Liver (tissue), 9 donors: Measurements from ENCODE around the gene IL1R2. TPM values are rescaled to one million over a fixed set of nuclear protein-coding genes. Genes with fewer than 3 reads are reported as not detected.

Source experiments
- DNase-seq: peaks from one replicate; pipeline ENCODE4 v3.0.0-alpha.2; 2017; ENCODE audit warnings: low spot score
- H3K27ac ChIP-seq, 2 donors: one replicate each; pipeline ENCODE4 v1.7.0; 2013; ENCODE audit warnings: inconsistent platforms in 2 of 2, low read length in 2 of 2, control low read depth in 1 of 2, low read depth in 1 of 2, mild to moderate bottlenecking in 1 of 2
- H3K27me3 ChIP-seq, 4 donors: one replicate each; pipeline versions ENCODE4 v1.6.1 to v1.7.0; 2013; ENCODE audit warnings: low read length in 3 of 4, inconsistent platforms in 1 of 4, mild to moderate bottlenecking in 1 of 4, moderate library complexity in 1 of 4; ENCODE audit not compliant: control insufficient read depth in 4 of 4, insufficient read depth in 4 of 4
- H3K36me3 ChIP-seq, 4 donors: one replicate each; pipeline versions ENCODE4 v1.6.1 to v1.7.0; 2013; ENCODE audit warnings: low read length in 3 of 4, mild to moderate bottlenecking in 3 of 4, low read depth in 1 of 4, moderate library complexity in 1 of 4; ENCODE audit not compliant: control insufficient read depth in 4 of 4, insufficient read depth in 3 of 4
- H3K4me1 ChIP-seq, 4 donors: one replicate each; pipeline versions ENCODE4 v1.6.1 to v1.7.0; 2013; ENCODE audit warnings: low read length in 3 of 4, mild to moderate bottlenecking in 3 of 4, moderate library complexity in 1 of 4; ENCODE audit not compliant: control insufficient read depth in 4 of 4, insufficient read depth in 4 of 4
- H3K4me3 ChIP-seq, 3 donors: one replicate each; pipeline versions ENCODE4 v1.6.1 to v1.7.0; 2013; ENCODE audit warnings: low read length in 3 of 3, control low read depth in 1 of 3, low read depth in 1 of 3, mild to moderate bottlenecking in 1 of 3
- H3K9ac ChIP-seq, 2 donors: one replicate each; pipeline ENCODE4 v1.7.0; 2013; ENCODE audit warnings: low read length in 2 of 2, mild to moderate bottlenecking in 2 of 2, moderate library complexity in 2 of 2, control low read depth in 1 of 2, low read depth in 1 of 2
- H3K9me3 ChIP-seq, 4 donors: one replicate each; pipeline versions ENCODE4 v1.6.1 to v1.7.0; 2013; ENCODE audit warnings: low read length in 3 of 4; ENCODE audit not compliant: control insufficient read depth in 4 of 4
- FOXA2 ChIP-seq: IDR thresholded peaks from 2 replicates; pipeline ENCODE4 v1.6.1; 2016; ENCODE audit warnings: antibody characterized with exemption
- HNF4A ChIP-seq, 2 donors: conservative IDR thresholded peaks; 2 replicates each; pipeline ENCODE4 v1.6.1; 2016; ENCODE audit warnings: antibody characterized with exemption in 2 of 2, mild to moderate bottlenecking in 2 of 2
- HNF4G ChIP-seq: IDR thresholded peaks from 2 replicates; pipeline ENCODE4 v1.6.1; 2016; ENCODE audit warnings: antibody characterized with exemption
- JUND ChIP-seq, 2 donors: IDR thresholded peaks; 2 replicates each; pipeline ENCODE4 v1.6.1; 2016; ENCODE audit warnings: antibody characterized with exemption in 2 of 2
- SP1 ChIP-seq: IDR thresholded peaks from 2 replicates; pipeline ENCODE4 v1.6.1; 2018; ENCODE audit warnings: antibody characterized with exemption, mild to moderate bottlenecking
- TAF1 ChIP-seq: conservative IDR thresholded peaks from 2 replicates; pipeline ENCODE4 v1.6.1; 2016; ENCODE audit warnings: antibody characterized with exemption, mild to moderate bottlenecking
- YY1 ChIP-seq: IDR thresholded peaks from 2 replicates; pipeline ENCODE4 v1.6.1; 2016; ENCODE audit warnings: antibody characterized with exemption, mild to moderate bottlenecking
- WGBS: extraction: QIAGEN DNeasy Blood & Tissue Kit; methylation state at CpG from one replicate; pipeline ENCODE4 v1.1.7; 2013; 5-methylcytosine and 5-hydroxymethylcytosine counted together
- polyA plus RNA-seq, 2 donors: library from polyadenylated mRNA; stranded (reverse) in 1 of 2; unstranded in 1 of 2; fragments of 200-250 nt in 1 of 2; fragments of >200 nt in 1 of 2; fragmentation: Nextera tagmentation in 1 of 2; extraction: Ambion mirVana in 1 of 2; gene quantifications; one replicate each; pipeline versions ENCODE4 v1.2.1 to v1.2.3, GENCODE V29; 2013 to 2015
- total RNA-seq, 2 donors: library from RNA; depleted of rRNA; stranded (reverse); fragments of >200 nt; gene quantifications; one replicate each; pipeline ENCODE4 v1.2.3, GENCODE V29; 2014
- TF ChIP-seq, protein P1 (sequence below): fragments of 150-350 bp; IDR thresholded peaks from 2 replicates; pipeline ENCODE4 v1.5.1; 2017; ENCODE audit warnings: improper control_type of control experiment, low read depth, low read length; ENCODE audit not compliant: missing input control
- TF ChIP-seq, protein P2 (sequence below): IDR thresholded peaks from 2 replicates; pipeline ENCODE4 v1.6.1; 2016; ENCODE audit warnings: antibody characterized with exemption, mild to moderate bottlenecking
- TF ChIP-seq, protein P3 (sequence below): IDR thresholded peaks from 2 replicates; pipeline ENCODE4 v1.6.1; 2016; ENCODE audit warnings: antibody characterized with exemption
- donor health status: healthy.
- donor health status: healthy.
- donor health status: healthy.
- donor health status: healthy.
- donor health status: healthy.

The IL1R2 gene
- total and polyA plus RNA-seq, 4 donors = 3.7 to 28.2 (median 7.3) TPM

DNA sequence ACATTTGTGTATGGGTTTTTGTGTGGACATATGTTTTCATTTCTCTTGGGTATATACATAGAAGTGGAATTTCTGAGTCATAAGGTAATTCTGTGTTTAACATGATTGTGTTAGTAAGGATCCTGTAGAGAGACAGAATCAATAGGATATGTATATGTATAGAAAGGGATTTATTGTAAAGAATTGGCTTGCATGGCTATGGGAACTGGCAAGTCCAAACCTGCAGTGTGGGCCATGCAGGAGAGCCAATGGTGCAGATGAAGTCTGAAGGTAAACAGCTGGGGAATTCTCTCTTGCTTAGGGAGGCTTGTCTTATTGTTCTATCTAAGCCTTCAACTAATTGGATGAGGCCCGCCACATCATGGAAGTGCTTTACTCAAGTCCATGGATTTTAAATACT lies 39.2 kb upstream of the IL1R2 start:
- Histone ChIP-seq H3K9ac (no peak overlapping the region), H3K27ac (no peak overlapping the region), H3K4me1 (no peaks in the 10 kb centered on the region), H3K27me3 (no peaks in the 10 kb centered on the region), H3K4me3 (no peak overlapping the region), H3K36me3 (no peaks in the 10 kb centered on the region), H3K9me3 (no peaks in the 10 kb centered on the region)
- 93% methylated on average over 1 of the region's 1 CpG for WGBS
- TF ChIP-seq, protein P1, sequence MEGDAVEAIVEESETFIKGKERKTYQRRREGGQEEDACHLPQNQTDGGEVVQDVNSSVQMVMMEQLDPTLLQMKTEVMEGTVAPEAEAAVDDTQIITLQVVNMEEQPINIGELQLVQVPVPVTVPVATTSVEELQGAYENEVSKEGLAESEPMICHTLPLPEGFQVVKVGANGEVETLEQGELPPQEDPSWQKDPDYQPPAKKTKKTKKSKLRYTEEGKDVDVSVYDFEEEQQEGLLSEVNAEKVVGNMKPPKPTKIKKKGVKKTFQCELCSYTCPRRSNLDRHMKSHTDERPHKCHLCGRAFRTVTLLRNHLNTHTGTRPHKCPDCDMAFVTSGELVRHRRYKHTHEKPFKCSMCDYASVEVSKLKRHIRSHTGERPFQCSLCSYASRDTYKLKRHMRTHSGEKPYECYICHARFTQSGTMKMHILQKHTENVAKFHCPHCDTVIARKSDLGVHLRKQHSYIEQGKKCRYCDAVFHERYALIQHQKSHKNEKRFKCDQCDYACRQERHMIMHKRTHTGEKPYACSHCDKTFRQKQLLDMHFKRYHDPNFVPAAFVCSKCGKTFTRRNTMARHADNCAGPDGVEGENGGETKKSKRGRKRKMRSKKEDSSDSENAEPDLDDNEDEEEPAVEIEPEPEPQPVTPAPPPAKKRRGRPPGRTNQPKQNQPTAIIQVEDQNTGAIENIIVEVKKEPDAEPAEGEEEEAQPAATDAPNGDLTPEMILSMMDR = no peak
- TF ChIP-seq, protein P2, sequence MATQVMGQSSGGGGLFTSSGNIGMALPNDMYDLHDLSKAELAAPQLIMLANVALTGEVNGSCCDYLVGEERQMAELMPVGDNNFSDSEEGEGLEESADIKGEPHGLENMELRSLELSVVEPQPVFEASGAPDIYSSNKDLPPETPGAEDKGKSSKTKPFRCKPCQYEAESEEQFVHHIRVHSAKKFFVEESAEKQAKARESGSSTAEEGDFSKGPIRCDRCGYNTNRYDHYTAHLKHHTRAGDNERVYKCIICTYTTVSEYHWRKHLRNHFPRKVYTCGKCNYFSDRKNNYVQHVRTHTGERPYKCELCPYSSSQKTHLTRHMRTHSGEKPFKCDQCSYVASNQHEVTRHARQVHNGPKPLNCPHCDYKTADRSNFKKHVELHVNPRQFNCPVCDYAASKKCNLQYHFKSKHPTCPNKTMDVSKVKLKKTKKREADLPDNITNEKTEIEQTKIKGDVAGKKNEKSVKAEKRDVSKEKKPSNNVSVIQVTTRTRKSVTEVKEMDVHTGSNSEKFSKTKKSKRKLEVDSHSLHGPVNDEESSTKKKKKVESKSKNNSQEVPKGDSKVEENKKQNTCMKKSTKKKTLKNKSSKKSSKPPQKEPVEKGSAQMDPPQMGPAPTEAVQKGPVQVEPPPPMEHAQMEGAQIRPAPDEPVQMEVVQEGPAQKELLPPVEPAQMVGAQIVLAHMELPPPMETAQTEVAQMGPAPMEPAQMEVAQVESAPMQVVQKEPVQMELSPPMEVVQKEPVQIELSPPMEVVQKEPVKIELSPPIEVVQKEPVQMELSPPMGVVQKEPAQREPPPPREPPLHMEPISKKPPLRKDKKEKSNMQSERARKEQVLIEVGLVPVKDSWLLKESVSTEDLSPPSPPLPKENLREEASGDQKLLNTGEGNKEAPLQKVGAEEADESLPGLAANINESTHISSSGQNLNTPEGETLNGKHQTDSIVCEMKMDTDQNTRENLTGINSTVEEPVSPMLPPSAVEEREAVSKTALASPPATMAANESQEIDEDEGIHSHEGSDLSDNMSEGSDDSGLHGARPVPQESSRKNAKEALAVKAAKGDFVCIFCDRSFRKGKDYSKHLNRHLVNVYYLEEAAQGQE = no peak
- TF ChIP-seq, protein P3, sequence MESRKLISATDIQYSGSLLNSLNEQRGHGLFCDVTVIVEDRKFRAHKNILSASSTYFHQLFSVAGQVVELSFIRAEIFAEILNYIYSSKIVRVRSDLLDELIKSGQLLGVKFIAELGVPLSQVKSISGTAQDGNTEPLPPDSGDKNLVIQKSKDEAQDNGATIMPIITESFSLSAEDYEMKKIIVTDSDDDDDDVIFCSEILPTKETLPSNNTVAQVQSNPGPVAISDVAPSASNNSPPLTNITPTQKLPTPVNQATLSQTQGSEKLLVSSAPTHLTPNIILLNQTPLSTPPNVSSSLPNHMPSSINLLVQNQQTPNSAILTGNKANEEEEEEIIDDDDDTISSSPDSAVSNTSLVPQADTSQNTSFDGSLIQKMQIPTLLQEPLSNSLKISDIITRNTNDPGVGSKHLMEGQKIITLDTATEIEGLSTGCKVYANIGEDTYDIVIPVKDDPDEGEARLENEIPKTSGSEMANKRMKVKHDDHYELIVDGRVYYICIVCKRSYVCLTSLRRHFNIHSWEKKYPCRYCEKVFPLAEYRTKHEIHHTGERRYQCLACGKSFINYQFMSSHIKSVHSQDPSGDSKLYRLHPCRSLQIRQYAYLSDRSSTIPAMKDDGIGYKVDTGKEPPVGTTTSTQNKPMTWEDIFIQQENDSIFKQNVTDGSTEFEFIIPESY = no peak
- DNase-seq = no peak

DNA sequence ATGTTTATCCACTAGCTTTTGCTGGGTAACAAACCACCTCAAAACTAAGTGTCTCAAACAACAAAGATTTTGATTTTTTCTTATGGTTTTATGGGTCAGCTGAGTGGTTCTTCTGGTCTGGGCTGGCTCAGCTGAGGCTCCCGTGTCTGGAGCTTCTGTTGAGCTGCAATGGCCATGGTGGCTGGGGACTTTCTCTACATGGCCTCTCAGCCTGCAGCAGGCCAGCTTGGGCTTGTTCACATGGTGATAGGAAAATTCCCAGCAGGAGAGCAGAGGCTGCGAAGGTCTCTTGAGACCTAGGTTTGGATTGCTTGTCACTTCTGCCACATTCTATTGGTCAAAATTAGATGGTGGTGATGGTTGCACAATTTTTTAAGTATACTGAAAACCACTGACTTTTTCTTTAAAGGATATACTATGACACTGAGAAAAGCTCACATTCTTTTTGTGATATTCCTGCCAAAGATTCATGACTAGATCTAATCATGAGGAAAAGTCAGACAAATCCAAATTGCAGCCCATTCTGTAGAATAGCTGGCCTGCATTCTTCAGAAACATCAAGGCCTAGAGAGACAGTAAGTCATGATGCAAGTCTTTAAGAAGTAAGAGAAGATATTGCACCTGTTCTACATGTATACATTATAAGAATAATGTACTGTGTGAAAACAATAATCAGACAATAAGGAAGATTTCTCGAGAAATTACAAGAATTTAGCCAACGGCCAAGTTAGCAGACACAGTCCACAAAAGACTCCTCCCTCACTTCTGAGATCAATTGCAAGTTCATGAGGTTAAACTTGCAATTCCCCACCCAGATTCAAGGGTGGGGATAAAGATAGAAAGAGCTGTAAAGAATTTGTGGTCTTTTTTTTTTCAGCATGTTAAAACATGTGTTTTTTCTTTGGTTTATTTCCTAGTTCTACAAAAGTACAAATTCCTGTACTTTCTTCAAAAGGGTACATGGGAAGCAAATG lies 35.0 kb upstream of the IL1R2 start:
- no peak overlapping the region for H3K9ac ChIP-seq
- H3K27ac ChIP-seq = no peak overlapping the region
- H3K4me1 ChIP-seq = peaks cover 0 to 16% (median 4%) of the 10 kb centered on the region in 4 donors
- H3K4me3 ChIP-seq = no peak overlapping the region
- no peak for DNase-seq
- 77% methylated on average over 4 of the region's 4 CpGs for WGBS
- H3K9me3 ChIP-seq = no peaks in the 10 kb centered on the region
- H3K36me3 ChIP-seq = no peaks in the 10 kb centered on the region
- TF ChIP-seq, protein P2 = no peak
- no peak for TF ChIP-seq HNF4A (conservative IDR thresholded peaks at IDR 0.05)
- no peak for TF ChIP-seq SP1
- no peak for TF ChIP-seq JUND (IDR thresholded peaks at IDR 0.05)
- TF ChIP-seq, protein P1 = no peak
- no peak for TF ChIP-seq TAF1
- TF ChIP-seq YY1 = no peak
- TF ChIP-seq FOXA2 = no peak
- no peak for TF ChIP-seq HNF4G
- H3K27me3 ChIP-seq = no peaks in the 10 kb centered on the region
